Motor neuron (in vitro differentiated cells): ENCODE results near the gene ZNF454. TPM values are rescaled to one million over a fixed set of nuclear protein-coding genes. Genes with fewer than 3 reads are reported as not detected.

ENCODE experiments used
- ATAC-seq, 8 experiments: fragments of 200-7000 bp; cut with Tn5 transposase; replicated peaks in 6 of 8; 2 replicates each; pipeline ENCODE4 v1.8.0; 2021; ENCODE audit warnings: mild to moderate bottlenecking in 8 of 8, moderate library complexity in 8 of 8
- H3K27ac ChIP-seq, 2 donors: fragments of 250-450 bp; sonication (Bioruptor Pico); 2 replicates each; pipeline ENCODE4 v1.9.0; 2021; ENCODE audit warnings: antibody characterized with exemption in 2 of 2, mild to moderate bottlenecking in 2 of 2, moderate library complexity in 1 of 2
- H3K4me1 ChIP-seq, 2 donors: fragments of 250-450 bp; sonication (Bioruptor Pico); replicated peaks in 1 of 2; 2 replicates each; pipeline ENCODE4 v1.6.1; 2021; ENCODE audit warnings: antibody characterized with exemption in 2 of 2, mild to moderate bottlenecking in 2 of 2, moderate library complexity in 1 of 2
- H3K4me3 ChIP-seq, 5 donors: fragments of 250-450 bp; sonication (Bioruptor Pico); 2 replicates each; pipeline ENCODE4 v1.9.0; 2021; ENCODE audit warnings: antibody characterized with exemption in 5 of 5, mild to moderate bottlenecking in 5 of 5, moderate library complexity in 4 of 5
- WGBS, 10 experiments: fragments of 450-650 bp; shearing (Covaris generic); methylation state at CpG; one replicate each; pipeline ENCODE4 v1.0.0; 2022; 5-methylcytosine and 5-hydroxymethylcytosine counted together
- in situ Hi-C, 9 experiments: fragments of 400-800 bp; cut with MboI; loops; one replicate each; pipeline ENCODE4 v1.15.0; 2021; ENCODE audit warnings: low sequenced_read_pairs in 9 of 9, low pct_unique_long_range_greater_than_20kb in 2 of 9; ENCODE audit not compliant: unreplicated experiment in 9 of 9
- total RNA-seq, 8 experiments: library from RNA; unstranded; fragments of 300-600 nt; gene quantifications; 2 replicates each; pipeline versions ENCODE4 v1.2.3 to v1.2.4, GENCODE V29; 2022

ZNF454 gene
- total RNA-seq, 8 experiments from 2014 or later, result 0.41 to 5.0 (median 2.2) TPM

DNA sequence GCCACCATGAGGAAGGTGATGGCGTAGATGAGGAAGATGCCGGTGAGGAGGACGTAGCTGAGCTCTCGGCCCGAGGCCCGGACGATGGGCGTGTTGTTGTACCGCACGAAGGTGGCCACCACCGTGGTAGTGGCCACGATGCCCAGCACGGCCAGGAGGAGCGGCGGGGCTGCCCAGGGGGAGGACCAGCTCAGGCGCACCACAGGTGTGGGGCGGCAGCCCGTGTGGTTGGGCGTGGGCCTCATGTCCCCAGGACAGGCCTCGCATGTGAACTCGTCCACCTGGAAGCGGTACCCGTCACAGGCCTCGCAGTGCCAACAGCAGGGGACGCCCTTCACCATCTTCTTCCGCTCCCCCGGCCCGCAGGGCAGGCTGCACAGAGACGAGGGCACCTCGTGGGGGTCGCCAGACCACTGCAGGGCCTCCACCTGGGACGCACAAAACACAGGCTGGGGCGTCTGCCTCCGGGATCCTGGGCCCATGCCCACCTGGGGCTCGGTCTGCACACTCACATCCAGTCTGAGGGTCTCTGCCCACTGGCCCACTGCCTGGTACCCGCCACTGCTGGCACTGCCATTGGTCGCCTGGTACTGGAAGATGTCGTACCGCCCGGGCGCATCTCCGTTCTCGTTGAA is 45.4 kb downstream of the ZNF454 start:
- WGBS, 10 experiments, result 63 to 100% (median 96%) methylated on average over 1 to 15 of the region's 43 CpGs; no CpG with 5 or more reads in 4 of the 10 experiments
- no peak overlapping the region for H3K4me3 ChIP-seq
- in situ Hi-C loops, result no loop called here
- H3K4me1 ChIP-seq, result no peaks in the 10 kb centered on the region
- ATAC-seq, result no peak
- H3K27ac ChIP-seq, result no peak overlapping the region

DNA sequence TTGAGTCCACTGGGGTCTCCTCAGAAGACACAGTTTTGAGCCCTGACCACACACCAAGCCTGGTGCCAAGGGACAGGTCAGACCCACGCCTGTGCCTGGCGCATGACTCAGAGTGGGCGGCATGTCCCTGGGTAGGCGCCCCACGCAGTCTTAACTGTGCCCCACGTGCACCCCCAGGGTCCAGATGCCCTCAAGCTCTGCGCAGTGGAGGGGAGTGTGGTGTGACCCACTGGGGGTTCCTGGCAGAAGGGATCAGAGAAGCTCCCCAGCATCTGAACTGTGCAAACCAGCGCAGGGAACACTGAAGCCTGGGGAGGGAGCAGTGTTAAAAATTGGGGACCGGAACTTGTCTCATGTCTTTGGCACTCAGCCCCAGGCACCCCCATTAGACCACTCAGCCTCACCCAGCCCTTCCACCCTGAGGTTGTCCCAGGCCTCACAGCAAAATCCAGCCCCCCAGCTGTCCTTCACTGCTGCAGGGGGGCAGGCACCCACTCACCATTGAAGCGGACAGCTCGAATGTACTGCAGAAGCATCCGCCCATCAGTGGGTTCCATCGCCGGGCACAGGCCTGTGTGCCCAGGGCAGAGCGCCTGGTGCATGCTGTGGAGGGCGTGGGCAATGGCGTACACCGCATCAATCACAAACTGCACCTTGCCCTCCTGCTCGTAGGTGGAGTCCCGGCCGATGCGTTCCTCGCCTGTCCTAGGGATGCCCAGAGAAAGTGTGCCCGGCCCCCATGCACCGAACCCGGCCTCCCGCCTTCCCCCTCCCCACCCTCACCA is 47.6 kb downstream of the ZNF454 start:
- WGBS, 10 experiments, result 40 to 100% (median 80%) methylated on average over 1 to 3 of the region's 27 CpGs; no CpG with 5 or more reads in 5 of the 10 experiments
- Histone ChIP-seq H3K27ac (no peak overlapping the region), H3K4me1 (no peaks in the 10 kb centered on the region), H3K4me3 (no peak overlapping the region)
- in situ Hi-C loops, result no loop called here
- ATAC-seq, result no peak

DNA sequence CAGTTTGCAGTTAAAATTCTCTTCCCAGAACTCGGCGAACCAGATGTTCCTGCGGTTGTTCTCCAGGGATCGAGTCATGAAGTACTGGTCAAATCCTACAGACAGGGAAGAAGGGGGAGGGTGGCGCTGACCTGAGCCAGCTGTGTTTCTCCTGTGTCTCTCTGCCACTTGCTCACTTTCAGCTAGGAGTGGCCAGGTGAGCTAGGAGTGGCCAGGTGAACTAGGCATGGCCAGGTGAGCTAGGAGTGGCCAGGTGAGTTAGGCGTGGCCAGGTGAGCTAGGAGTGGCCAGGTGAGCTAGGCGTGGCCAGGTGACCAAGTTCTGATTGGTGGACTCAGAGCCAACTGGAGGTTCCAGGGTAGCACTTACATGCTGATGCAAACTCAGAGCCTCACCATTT is 48.3 kb downstream of the ZNF454 start:
- WGBS, 10 experiments, result 42 to 95% (median 54%) methylated on average over 2 to 4 of the region's 7 CpGs; no CpG with 5 or more reads in 5 of the 10 experiments
- H3K27ac ChIP-seq, result no peak overlapping the region
- no peak overlapping the region for H3K4me3 ChIP-seq
- no peaks in the 10 kb centered on the region for H3K4me1 ChIP-seq
- no peak for ATAC-seq
- in situ Hi-C loops, result no loop called here

DNA sequence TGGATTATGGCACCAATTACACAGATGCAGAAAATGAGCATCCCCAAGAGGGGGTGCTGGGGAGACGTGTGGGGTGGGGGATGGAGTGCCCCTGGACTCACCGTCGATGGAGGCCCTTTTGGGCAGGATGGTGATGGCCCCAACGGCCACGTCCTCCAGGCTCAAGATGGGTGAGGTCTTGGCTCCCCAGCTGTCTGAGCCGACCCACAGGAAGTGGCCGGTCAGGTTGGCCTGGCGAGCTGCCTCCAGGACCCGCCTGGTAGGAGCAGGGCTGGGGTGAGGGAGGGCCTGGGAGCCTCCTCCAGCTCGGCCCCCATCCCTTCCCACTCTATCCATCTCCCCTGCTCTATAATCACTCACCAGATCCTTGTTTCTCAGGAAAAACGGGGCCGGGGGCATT is 49.5 kb downstream of the ZNF454 start:
- H3K27ac ChIP-seq, result no peak overlapping the region
- 20 to 63% methylated on average over 1 to 3 of the region's 12 CpGs; no CpG with 5 or more reads in 8 of the 10 experiments for WGBS, 10 experiments
- in situ Hi-C loops, result no loop called here
- ATAC-seq, result no peak
- H3K4me1 ChIP-seq, result no peaks in the 10 kb centered on the region
- no peak overlapping the region for H3K4me3 ChIP-seq

DNA sequence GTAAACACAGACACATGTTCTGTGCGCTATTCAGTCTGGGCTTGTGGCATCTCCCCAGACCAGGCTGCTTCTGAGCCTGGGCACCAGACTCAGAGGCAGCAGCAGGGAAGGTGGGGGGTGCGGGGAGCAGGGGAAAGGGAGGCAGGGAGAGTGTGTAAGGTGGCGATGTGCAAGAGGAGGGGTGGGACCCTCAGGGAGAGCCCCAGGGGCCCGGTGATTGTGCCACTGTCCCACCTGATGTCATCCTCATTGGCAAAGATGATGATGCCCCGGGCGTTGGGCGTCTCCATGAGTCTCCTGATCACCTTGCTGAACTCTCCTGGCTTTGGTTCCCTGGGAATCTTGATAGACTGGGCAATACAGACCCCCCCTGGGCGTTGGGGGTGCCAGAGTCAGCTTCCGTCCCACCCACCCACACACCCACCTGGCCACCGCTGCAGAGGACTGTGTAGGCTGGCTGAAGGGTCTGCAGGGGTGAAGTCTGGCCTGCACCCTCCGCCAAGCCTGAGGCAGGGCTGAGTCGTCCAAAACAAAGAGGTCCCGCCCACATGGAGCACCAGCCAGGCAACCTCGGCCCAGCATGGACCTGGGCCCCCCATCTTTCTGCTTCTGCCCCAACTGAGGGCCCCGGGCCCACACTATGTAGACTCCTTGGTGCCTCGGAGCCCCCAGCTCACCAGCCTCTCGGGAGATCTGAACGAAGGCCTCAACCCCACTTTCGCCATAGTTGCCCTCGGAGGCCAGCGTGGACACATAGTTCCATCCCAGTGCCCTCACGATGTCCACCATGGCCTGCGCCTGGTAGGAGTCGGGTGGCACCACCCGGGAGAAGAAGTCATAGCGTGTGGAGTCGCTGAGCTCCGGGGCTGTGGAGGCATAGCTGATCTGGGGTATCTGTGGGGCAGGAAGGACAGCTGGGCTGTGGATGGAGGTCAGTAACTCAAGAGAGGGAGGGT is 50.5 kb downstream of the ZNF454 start:
- WGBS, 10 experiments, result 100% methylated on average over 1 of the region's 28 CpGs; no CpG with 5 or more reads in 8 of the 10 experiments
- Histone ChIP-seq H3K4me3 (no peak overlapping the region), H3K4me1 (no peaks in the 10 kb centered on the region), H3K27ac (no peak overlapping the region)
- no peak for ATAC-seq
- in situ Hi-C loops, result no loop called here

DNA sequence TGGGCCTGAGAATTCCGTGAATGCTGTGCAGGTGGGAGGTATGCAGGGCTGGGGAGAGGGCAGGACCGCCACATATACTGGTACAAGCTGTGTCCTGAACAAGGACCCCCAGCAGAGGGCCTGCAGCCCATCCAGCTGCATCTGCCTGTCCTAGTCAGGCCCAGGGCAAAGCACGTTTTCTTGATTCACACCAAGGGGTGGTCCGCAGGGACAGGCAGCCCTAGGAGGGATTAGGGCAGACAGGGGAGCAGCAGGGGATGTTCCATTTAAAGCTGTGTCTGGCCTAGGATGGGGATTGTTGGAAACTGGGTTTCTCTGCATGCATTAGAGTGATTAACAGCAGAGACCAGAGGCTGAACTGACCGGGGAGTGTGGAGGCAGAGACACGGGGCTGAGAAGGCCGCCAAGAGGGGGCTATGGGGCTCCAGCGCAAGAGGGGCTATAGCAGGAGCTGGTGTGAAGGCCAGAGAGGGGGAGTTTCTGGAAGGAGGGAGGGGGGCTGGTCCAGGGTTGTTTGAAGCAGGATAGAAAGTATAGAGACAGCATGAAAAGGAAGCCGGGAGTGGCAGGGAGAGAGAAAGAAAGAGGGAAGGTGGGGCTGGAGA is 51.4 kb downstream of the ZNF454 start:
- ATAC-seq, result no peak
- H3K4me1 ChIP-seq, result no peaks in the 10 kb centered on the region
- H3K27ac ChIP-seq, result no peak overlapping the region
- 0 to 54% (median 15%) methylated on average over 1 to 4 of the region's 9 CpGs; no CpG with 5 or more reads in 4 of the 10 experiments for WGBS, 10 experiments
- H3K4me3 ChIP-seq, result no peak overlapping the region
- in situ Hi-C loops, result no loop called here

DNA sequence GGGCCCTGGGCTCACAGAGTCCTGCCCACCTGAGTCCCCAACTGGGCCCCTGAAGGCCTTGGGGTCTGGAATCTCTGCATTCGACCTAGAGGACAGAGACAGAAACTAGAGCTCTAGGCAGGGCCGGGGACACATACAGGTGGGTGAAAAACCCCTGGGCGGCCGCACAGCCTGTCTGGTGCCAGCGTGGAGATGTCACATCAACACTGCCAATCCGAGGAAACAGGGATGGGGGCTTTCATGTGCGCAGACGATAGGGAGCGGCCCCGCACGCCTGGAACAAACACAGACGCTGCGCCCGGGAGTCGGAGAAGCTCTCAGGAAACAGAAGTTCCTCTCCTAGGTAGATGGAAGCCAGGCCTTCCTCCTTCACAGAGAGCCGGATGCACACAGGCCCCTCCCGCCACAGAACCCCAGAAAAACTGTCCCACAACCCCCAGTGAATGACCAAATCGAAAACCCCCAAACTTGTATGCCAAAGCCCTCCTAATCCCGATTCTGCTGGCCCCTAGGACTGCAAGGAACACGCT is 52.3 kb downstream of the ZNF454 start:
- WGBS, 10 experiments, result 53 to 80% (median 62%) methylated on average over 1 to 16 of the region's 20 CpGs; no CpG with 5 or more reads in 3 of the 10 experiments
- no peak for ATAC-seq
- H3K4me3 ChIP-seq, result no peak overlapping the region
- H3K27ac ChIP-seq, result no peak overlapping the region
- in situ Hi-C loops, result no loop called here
- H3K4me1 ChIP-seq, result no peaks in the 10 kb centered on the region

DNA sequence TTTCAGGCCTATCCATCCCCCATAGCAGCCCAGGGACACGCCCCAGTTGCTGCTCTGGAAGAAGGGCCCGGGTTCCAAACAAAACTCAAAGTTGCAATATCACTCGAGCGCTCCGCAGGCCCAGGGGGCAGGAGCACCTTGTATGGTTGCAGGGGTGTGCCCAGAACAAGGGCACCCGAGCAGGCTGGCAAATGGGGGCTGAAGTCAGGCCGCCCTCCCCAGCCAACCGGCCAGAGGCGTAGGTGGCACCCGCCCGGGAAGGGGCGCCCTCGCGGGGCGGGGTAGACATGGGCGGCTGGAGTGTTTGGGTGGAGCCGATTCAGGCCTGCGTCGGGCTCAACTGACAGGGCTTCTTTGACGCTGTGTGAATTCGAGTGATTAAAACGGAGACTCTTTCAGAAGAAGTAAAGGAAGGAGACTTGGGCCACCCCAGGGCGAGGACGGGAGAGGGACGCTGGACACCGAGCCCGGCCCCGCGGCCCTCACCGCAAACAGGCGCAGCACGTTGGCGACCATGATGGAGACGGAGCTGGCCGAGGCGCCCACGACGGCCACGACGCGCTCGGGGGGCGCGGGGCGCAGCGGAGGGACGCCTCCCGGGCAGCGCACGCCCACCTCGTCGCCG is 53.1 kb downstream of the ZNF454 start:
- in situ Hi-C loops, result no loop called here
- 9 to 100% (median 20%) methylated on average over 1 to 23 of the region's 53 CpGs; no CpG with 5 or more reads in 5 of the 10 experiments for WGBS, 10 experiments
- peak overlapping the region in 4 of 5 donors; percentile 8 to 24 (median 16) for H3K4me3 ChIP-seq
- no peak for ATAC-seq
- H3K27ac ChIP-seq, result no peak overlapping the region
- H3K4me1 ChIP-seq, result no peaks in the 10 kb centered on the region

DNA sequence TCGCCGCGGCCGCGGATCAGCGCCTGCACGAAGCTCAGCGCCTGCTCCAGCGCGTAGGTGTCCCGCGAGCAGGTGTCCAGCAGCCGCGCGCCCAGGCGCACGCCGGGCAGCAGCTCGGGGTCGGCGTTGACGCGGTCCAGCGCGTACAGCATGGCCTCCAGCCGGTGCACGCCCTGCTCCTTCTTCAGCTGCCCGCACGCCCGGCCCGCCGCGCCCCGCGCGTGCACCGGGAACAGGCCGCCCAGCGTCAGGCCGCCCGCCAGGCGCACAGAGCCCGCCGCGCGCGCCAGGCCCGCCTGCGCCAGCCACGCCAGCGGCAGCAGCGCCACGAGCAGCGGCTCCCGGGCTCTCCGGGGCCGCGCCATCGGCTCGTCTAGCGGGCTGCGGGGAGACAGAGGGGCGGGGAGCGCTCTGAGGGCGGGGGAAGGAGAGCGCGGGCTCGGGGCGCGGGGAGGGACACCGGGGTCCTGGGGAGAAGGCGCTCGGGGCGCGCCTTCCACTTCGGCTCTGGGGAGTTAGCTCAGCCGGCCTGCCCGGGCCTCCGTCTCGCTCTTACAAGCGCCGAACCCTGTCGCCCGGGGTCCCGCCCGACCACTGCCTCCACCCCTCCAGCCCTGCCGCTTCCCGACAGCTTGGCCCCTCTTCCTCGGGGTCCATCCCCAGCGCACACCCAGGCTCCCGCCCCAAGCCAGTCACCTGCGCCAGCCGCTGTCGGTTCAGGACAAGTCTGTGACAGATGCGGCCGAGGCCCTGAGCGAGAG is 53.8 kb downstream of the ZNF454 start, which contains the start of gene GRM6:
Gene GRM6, minus strand, starts transcription at position 741 of the 761 bp plus-strand sequence. Its CDS starts 376 bp downstream, at position 365.
- Histone ChIP-seq H3K4me3 (peak within 1 kb of the TSS in 4 of 5 donors; percentile 8 to 24 (median 16)), H3K27ac (no peak within 1 kb of the TSS), H3K4me1 (no peaks in the 10 kb centered on the region)
- 0 to 33% (median 7%) methylated on average over 2 to 6 of the region's 97 CpGs; no CpG with 5 or more reads in 7 of the 10 experiments for whole genome bisulfite sequencing, 10 experiments
- ATAC-seq, result peak in 2 of 8 experiments; percentile 32 to 36
- in situ Hi-C loops, result no loop called here

DNA sequence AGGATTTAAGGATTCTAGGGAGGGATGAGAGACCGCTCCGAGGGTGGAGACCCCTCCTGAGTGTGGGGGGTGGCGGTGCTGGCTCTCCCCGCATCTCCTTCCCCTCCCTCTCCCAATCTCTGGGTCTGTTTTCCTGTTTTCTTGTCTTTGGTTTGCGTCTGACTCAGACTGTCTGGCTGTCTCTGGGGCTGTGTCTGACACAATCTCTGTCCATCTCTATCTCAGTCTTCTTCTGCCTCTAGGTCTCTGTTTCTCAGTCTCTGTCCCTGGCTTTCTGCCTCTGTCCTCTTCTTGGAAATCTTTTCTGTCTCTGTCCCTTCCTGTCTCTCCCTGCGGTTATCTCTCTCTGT is 54.3 kb downstream of the ZNF454 start:
- WGBS, 10 experiments, result 0 to 40% (median 20%) methylated on average over 1 to 4 of the region's 6 CpGs; no CpG with 5 or more reads in 4 of the 10 experiments
- Histone ChIP-seq H3K4me3 (no peak overlapping the region), H3K4me1 (no peaks in the 10 kb centered on the region), H3K27ac (no peak overlapping the region)
- in situ Hi-C loops, result no loop called here
- no peak for ATAC-seq

DNA sequence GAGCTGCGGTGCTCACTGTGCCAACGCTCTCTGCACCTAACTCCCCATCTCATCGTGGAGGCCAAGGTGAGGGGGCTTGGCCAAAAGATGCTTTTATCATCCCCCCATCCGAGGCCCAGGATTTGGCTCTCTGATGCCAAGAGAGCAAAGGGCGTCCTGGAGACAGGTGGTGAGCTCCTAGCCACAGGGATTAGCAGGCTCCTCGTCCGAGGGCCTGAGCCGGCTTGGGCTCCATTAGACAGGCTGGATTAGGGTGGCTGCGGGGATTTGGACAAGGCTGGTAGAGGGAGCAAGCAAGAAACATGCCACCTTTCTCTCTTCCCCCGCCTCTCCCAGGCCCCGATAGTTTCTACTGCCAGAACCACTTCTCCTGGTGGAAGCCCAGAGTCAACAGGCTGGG is 55.2 kb downstream of the ZNF454 start:
- ATAC-seq, result no peak
- H3K27ac ChIP-seq, result no peak overlapping the region
- WGBS, 10 experiments, result 22 to 75% (median 63%) methylated on average over 4 to 5 of the region's 11 CpGs; no CpG with 5 or more reads in 7 of the 10 experiments
- no peaks in the 10 kb centered on the region for H3K4me1 ChIP-seq
- in situ Hi-C loops, result no loop called here
- H3K4me3 ChIP-seq, result no peak overlapping the region
